ENCODE results near the gene CELF2. TPM values are rescaled to one million over a fixed set of nuclear protein-coding genes. Genes with fewer than 3 reads are reported as not detected.

CELF2 gene
- total RNA-seq, 1 donor, result 201 TPM

- no peak for DNase-seq (ENCODE audit: low read depth in 2 of 3, low spot score in 2 of 3)
Observed at GRCh38 chr10:11311027-11311426, 293.4 kb downstream of the CELF2 start.

- no peak for DNase-seq (ENCODE audit: low read depth in 2 of 3, low spot score in 2 of 3)
Observed at GRCh38 chr10:11313463-11313862, 295.8 kb downstream of the CELF2 start.

- no peak for DNase-seq (ENCODE audit: low read depth in 2 of 3, low spot score in 2 of 3)
Observed at GRCh38 chr10:11317936-11318670, 300.4 kb downstream of the CELF2 start.

GRCh38 chr10:11318826-11319598 lies 301.3 kb downstream of the CELF2 start:
- no peak for DNase-seq (ENCODE audit: low read depth in 2 of 3, low spot score in 2 of 3)

- DNase-seq (ENCODE audit: low read depth in 2 of 3, low spot score in 2 of 3), result no peak
Observed at GRCh38 chr10:11319990-11320602, 302.4 kb downstream of the CELF2 start.

- DNase-seq (ENCODE audit: low read depth in 2 of 3, low spot score in 2 of 3), result no peak
Observed at GRCh38 chr10:11320809-11321520, 303.3 kb downstream of the CELF2 start.

GRCh38 chr10:11322698-11323097 lies 305.0 kb downstream of the CELF2 start:
- DNase-seq (ENCODE audit: low read depth in 2 of 3, low spot score in 2 of 3), result no peak

GRCh38 chr10:11324761-11325321 lies 307.2 kb downstream of the CELF2 start:
- no peak for DNase-seq (ENCODE audit: low read depth in 2 of 3, low spot score in 2 of 3)

GRCh38 chr10:11325817-11326216 lies 308.1 kb downstream of the CELF2 start:
- no peak for DNase-seq (ENCODE audit: low read depth in 2 of 3, low spot score in 2 of 3)

GRCh38 chr10:11326241-11326640 lies 308.6 kb downstream of the CELF2 start:
- no peak for DNase-seq (ENCODE audit: low read depth in 2 of 3, low spot score in 2 of 3)

GRCh38 chr10:11326913-11327616 lies 309.4 kb downstream of the CELF2 start:
- no peak for DNase-seq (ENCODE audit: low read depth in 2 of 3, low spot score in 2 of 3)

- no peak for DNase-seq (ENCODE audit: low read depth in 2 of 3, low spot score in 2 of 3)
Observed at GRCh38 chr10:11328264-11329061, 310.8 kb downstream of the CELF2 start.

- no peak for DNase-seq (ENCODE audit: low read depth in 2 of 3, low spot score in 2 of 3)
Observed at GRCh38 chr10:11329062-11329673, 311.5 kb downstream of the CELF2 start.

GRCh38 chr10:11330383-11331045 lies 312.8 kb downstream of the CELF2 start:
- no peak for DNase-seq (ENCODE audit: low read depth in 2 of 3, low spot score in 2 of 3)

- DNase-seq (ENCODE audit: low read depth in 2 of 3, low spot score in 2 of 3), result no peak
Observed at GRCh38 chr10:11331046-11331577, 313.4 kb downstream of the CELF2 start.

GRCh38 chr10:11331726-11332125 lies 314.1 kb downstream of the CELF2 start:
- DNase-seq (ENCODE audit: low read depth in 2 of 3, low spot score in 2 of 3), result no peak

GRCh38 chr10:11332846-11333245 lies 315.2 kb downstream of the CELF2 start:
- DNase-seq (ENCODE audit: low read depth in 2 of 3, low spot score in 2 of 3), result no peak

GRCh38 chr10:11334436-11334835 lies 316.8 kb downstream of the CELF2 start:
- DNase-seq (ENCODE audit: low read depth in 2 of 3, low spot score in 2 of 3), result no peak

All from hematopoietic multipotent progenitor cell (in vitro differentiated cells).